HFFc6 (cell line): Measurements from ENCODE around the gene KLF6. TPM values are rescaled to one million over a fixed set of nuclear protein-coding genes. Genes with fewer than 3 reads are reported as not detected.

Experiments used
- DNase-seq: peaks from one replicate; pipeline ENCODE4 v3.0.0-alpha.2; 2018
- H3K27ac Mint-ChIP-seq: 2 replicates; pipeline ENCODE4 v1.8.0; 2020; ENCODE audit warnings: mild to moderate bottlenecking, mixed read lengths
- H3K27me3 Mint-ChIP-seq: 2 replicates; pipeline ENCODE4 v1.8.0; 2021; ENCODE audit warnings: mild to moderate bottlenecking, moderate library complexity, mixed read lengths; ENCODE audit not compliant: insufficient read depth
- H3K36me3 Mint-ChIP-seq: 2 replicates; pipeline ENCODE4 v1.8.0; 2021; ENCODE audit warnings: low read depth, mixed read lengths
- H3K4me1 Mint-ChIP-seq: 2 replicates; pipeline ENCODE4 v1.8.0; 2020; ENCODE audit warnings: low read depth, mixed read lengths
- H3K4me3 Mint-ChIP-seq: 2 replicates; pipeline ENCODE4 v1.8.0; 2020; ENCODE audit warnings: mild to moderate bottlenecking, moderate library complexity, mixed read lengths
- H3K9me3 Mint-ChIP-seq: 2 replicates; pipeline ENCODE4 v1.8.0; 2020; ENCODE audit warnings: mild to moderate bottlenecking, mixed read lengths
- total RNA-seq, 6 experiments: library from RNA; stranded (reverse); fragmentation: NEBNext Ultra II Directional; extraction: Animal tissue kit (Norgen Biotek cat#: 25700); gene quantifications; 2 replicates in 1 of 6; 3 replicates in 5 of 6; pipeline ENCODE4 v1.2.3, GENCODE V29; 2021
- TF ChIP-seq, protein P1 (sequence below): fragments of 200-600 bp; sonication (generic); IDR thresholded peaks from 2 replicates; pipeline ENCODE4 v1.5.0; 2021; ENCODE audit warnings: antibody characterized with exemption, mild to moderate bottlenecking

KLF6 gene
- total RNA-seq, 6 experiments from 2014 or later = 114 to 154 (median 142) TPM

DNA sequence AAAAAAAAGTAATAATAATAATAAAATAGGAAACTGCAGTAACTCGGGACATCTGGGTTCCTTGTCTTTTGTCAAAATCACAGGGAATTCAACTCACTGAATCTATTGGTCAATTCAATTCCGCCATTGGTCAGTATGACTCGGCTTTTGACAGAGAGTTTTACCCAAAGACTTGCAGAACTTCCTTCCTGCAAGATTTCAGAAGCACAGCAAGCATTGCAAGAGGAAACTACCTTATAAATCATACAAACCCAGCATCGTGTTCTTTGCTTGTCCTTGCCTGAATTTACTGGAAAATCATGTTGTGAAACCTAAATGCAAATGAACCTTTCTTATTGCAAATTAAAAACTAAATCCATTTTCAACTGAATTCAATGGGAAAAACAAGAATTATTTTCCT lies 15.5 kb downstream of the KLF6 start:
- no peak overlapping the region for H3K4me3 Mint-ChIP-seq

GRCh38 chr10:3766046-3766756 lies 18.8 kb downstream of the KLF6 start:
- DNase-seq = no peak
- Mint-ChIP-seq H3K4me1 (peaks cover 58% of the 10 kb centered on the region), H3K27ac (no peak overlapping the region), H3K36me3 (no peaks in the 10 kb centered on the region), H3K9me3 (no peaks in the 10 kb centered on the region), H3K4me3 (no peak overlapping the region), H3K27me3 (no peaks in the 10 kb centered on the region; the same call in 1 of the 2 replicates)
- TF ChIP-seq, protein P1, sequence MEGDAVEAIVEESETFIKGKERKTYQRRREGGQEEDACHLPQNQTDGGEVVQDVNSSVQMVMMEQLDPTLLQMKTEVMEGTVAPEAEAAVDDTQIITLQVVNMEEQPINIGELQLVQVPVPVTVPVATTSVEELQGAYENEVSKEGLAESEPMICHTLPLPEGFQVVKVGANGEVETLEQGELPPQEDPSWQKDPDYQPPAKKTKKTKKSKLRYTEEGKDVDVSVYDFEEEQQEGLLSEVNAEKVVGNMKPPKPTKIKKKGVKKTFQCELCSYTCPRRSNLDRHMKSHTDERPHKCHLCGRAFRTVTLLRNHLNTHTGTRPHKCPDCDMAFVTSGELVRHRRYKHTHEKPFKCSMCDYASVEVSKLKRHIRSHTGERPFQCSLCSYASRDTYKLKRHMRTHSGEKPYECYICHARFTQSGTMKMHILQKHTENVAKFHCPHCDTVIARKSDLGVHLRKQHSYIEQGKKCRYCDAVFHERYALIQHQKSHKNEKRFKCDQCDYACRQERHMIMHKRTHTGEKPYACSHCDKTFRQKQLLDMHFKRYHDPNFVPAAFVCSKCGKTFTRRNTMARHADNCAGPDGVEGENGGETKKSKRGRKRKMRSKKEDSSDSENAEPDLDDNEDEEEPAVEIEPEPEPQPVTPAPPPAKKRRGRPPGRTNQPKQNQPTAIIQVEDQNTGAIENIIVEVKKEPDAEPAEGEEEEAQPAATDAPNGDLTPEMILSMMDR = no peak

More for the DNA sequence above, 15.5 kb downstream of the KLF6 start:
- TF ChIP-seq, protein P1 = no peak
- no peak for DNase-seq
- Mint-ChIP-seq H3K9me3 (peaks cover 20% of the 10 kb centered on the region), H3K27ac (no peak overlapping the region), H3K4me1 (peaks cover 36% of the 10 kb centered on the region), H3K27me3 (peaks cover 19% of the 10 kb centered on the region), H3K36me3 (peaks cover 4% of the 10 kb centered on the region; the same call in 1 of the 2 replicates)

- no peak overlapping the region for H3K27ac Mint-ChIP-seq
- no peaks in the 10 kb centered on the region; the same call in 1 of the 2 replicates for H3K27me3 Mint-ChIP-seq
- TF ChIP-seq, protein P1 = no peak
- no peak for DNase-seq
- H3K4me1 Mint-ChIP-seq = peaks cover 64% of the 10 kb centered on the region
- no peak overlapping the region for H3K4me3 Mint-ChIP-seq
- 0 out of 2 replicates have a peak, but pooled peaks cover 4% of the 10 kb centered on the region for H3K36me3 Mint-ChIP-seq
- no peaks in the 10 kb centered on the region for H3K9me3 Mint-ChIP-seq
Measured at GRCh38 chr10:3765146-3765545, 19.9 kb downstream of the KLF6 start.

DNA sequence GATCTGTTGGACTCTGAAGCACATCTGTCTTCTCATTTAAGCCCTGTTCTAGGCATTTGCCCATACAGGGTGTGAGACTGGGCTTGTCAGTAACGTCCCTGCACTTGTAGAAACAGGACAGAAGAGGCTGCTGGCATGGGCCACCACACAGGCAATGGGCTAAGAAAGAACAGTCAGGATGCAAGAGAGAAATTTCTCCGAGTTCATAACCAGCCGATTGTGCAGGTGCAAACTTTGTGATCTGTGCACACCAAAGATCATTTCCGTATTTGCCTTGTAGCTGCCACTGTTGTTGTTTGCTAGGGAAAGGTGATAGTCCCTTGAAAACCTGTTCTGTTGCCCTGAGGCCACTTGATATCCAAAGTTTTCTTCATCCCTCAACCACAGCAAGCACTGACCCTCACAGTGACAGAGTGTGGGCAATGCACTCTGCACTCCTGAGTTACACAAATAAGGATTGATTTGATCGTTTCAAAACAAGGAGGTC lies 20.3 kb downstream of the KLF6 start:
- TF ChIP-seq, protein P1 = no peak
- Mint-ChIP-seq H3K4me3 (no peak overlapping the region), H3K9me3 (no peaks in the 10 kb centered on the region), H3K27ac (no peak overlapping the region), H3K4me1 (peaks cover 64% of the 10 kb centered on the region), H3K27me3 (no peaks in the 10 kb centered on the region; the same call in 1 of the 2 replicates), H3K36me3 (0 out of 2 replicates have a peak, but pooled peaks cover 4% of the 10 kb centered on the region)
- DNase-seq = no peak

DNA sequence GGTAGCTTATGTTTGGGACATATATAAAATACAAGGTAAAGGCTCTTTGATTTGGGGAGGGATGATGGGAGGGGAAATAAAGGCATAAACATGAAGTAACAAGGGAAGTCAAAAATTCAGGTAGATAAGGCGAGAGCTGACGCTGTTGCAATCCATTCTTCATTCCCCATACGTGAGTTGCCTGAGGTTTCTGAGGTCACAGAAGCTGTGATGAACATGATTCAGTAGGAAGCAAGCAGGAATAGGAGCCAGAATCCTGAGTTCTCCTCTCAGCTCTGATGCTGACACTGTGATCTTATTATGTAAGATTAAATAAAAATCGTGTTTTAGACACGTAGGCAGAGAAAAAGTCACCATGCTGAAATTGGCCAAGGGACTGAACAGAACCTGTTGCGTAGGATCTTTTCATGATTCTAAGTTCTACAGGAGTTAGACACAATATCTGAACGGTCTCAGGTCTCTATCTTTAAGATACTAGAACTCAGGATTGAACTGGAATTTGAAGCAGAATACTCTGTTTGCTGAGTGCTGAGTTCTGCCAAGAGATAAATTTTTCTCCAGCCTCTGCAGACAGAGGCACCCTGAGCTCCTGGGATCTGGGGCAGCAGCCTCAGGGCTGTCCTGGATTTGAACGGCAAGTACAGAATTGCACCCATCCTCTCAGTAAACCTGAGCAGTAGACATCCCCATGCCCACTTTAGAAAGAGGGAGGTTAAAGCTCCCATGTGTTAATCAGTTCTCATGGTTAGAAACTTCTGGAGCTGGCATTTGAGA lies 21.0 kb downstream of the KLF6 start:
- Mint-ChIP-seq H3K27ac (peak overlapping the region; percentile 33), H3K4me1 (peaks cover 64% of the 10 kb centered on the region), H3K4me3 (peak overlapping the region; percentile 35), H3K27me3 (no peaks in the 10 kb centered on the region; the same call in 1 of the 2 replicates), H3K9me3 (no peaks in the 10 kb centered on the region), H3K36me3 (peaks cover 4% of the 10 kb centered on the region; the same call in 1 of the 2 replicates)
- TF ChIP-seq, protein P1 = no peak
- peak; percentile 74 for DNase-seq
